PC-3 (cell line): ENCODE results near the gene C1orf21.

Experiments
- CTCF ChIP-seq: fragments of 300-600 bp; sonication (generic); conservative IDR thresholded peaks from 2 replicates; pipeline ENCODE4 v1.5.1; 2017; ENCODE audit warnings: antibody characterized with exemption, low read depth, mild to moderate bottlenecking, low read length
- EZH2 ChIP-seq: fragments of 300-600 bp; sonication (generic); IDR thresholded peaks from one replicate; pipeline ENCODE4 v1.6.1; 2017; ENCODE audit warnings: antibody characterized with exemption, mild to moderate bottlenecking, low read length; ENCODE audit not compliant: unreplicated experiment
- EZH2phosphoT487 ChIP-seq: fragments of 300-600 bp; sonication (generic); IDR thresholded peaks from 2 replicates; pipeline ENCODE4 v1.6.1; 2018; ENCODE audit warnings: mild to moderate bottlenecking, antibody characterized with exemption, low read length, borderline replicate concordance

- no peak for TF ChIP-seq EZH2
- no peak for TF ChIP-seq CTCF
- TF ChIP-seq EZH2phosphoT487, result no peak
These were observed 269.4 kb downstream of the C1orf21 start for GRCh38 chr1:184656221-184656620.
